Inflammatory macrophage (primary cell): ENCODE data around the gene ATPAF2.

Experiments used
- DNase-seq, 2 donors: peaks; one replicate each; pipeline ENCODE4 v3.0.0-alpha.2; 2020 to 2022

Gene ATPAF2

GRCh38 chr17:18039535-18040260 lies 730 bp upstream of the ATPAF2 start:
- peak in 1 of 2 donors; percentile 29 for DNase-seq

- DNase-seq = peak; percentile 54 to 60
Observed at GRCh38 chr17:18038149-18038850, 668 bp downstream of the ATPAF2 start.

GRCh38 chr17:18037486-18037885 lies 1.5 kb downstream of the ATPAF2 start:
- DNase-seq = peak; percentile 66 to 68

- DNase-seq = no peak
Observed at GRCh38 chr17:18035704-18036103, 3.3 kb downstream of the ATPAF2 start.

- peak; percentile 90 for DNase-seq
Observed at GRCh38 chr17:18033442-18034099, 5.4 kb downstream of the ATPAF2 start.

GRCh38 chr17:18031955-18032354 lies 7.0 kb downstream of the ATPAF2 start:
- peak in 1 of 2 donors; percentile 6 for DNase-seq

GRCh38 chr17:18028952-18029540 lies 9.9 kb downstream of the ATPAF2 start:
- DNase-seq = no peak

- DNase-seq = no peak
Observed at GRCh38 chr17:18028114-18028951, 10.6 kb downstream of the ATPAF2 start.

- no peak for DNase-seq
Observed at GRCh38 chr17:18027280-18027679, 11.7 kb downstream of the ATPAF2 start.

GRCh38 chr17:18025945-18026776 lies 12.8 kb downstream of the ATPAF2 start:
- DNase-seq = peak; percentile 77 to 87

GRCh38 chr17:18025241-18025944 lies 13.6 kb downstream of the ATPAF2 start:
- peak; percentile 93 to 95 for DNase-seq

- no peak for DNase-seq
Observed at GRCh38 chr17:18021372-18021771, 17.6 kb downstream of the ATPAF2 start.

GRCh38 chr17:18020971-18021370 lies 18.0 kb downstream of the ATPAF2 start:
- DNase-seq = no peak

GRCh38 chr17:18019838-18020154 lies 19.2 kb downstream of the ATPAF2 start:
- DNase-seq = no peak

- DNase-seq = no peak
Observed at GRCh38 chr17:18018411-18018921, 20.5 kb downstream of the ATPAF2 start.

- no peak for DNase-seq
Observed at GRCh38 chr17:18017958-18018357, 21.0 kb downstream of the ATPAF2 start.

GRCh38 chr17:18016426-18016825 lies 22.5 kb downstream of the ATPAF2 start:
- DNase-seq = no peak

GRCh38 chr17:18015593-18015992 lies 23.4 kb downstream of the ATPAF2 start:
- no peak for DNase-seq

GRCh38 chr17:18014006-18014405 lies 25.0 kb downstream of the ATPAF2 start:
- no peak for DNase-seq

- DNase-seq = no peak
Observed at GRCh38 chr17:18011286-18011685, 27.7 kb downstream of the ATPAF2 start.
